ENCODE data around the gene BOK. TPM values are rescaled to one million over a fixed set of nuclear protein-coding genes. Genes with fewer than 3 reads are reported as not detected.

Gene BOK, protein sequence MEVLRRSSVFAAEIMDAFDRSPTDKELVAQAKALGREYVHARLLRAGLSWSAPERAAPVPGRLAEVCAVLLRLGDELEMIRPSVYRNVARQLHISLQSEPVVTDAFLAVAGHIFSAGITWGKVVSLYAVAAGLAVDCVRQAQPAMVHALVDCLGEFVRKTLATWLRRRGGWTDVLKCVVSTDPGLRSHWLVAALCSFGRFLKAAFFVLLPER
- 17.0 TPM for total RNA-seq

DNA sequence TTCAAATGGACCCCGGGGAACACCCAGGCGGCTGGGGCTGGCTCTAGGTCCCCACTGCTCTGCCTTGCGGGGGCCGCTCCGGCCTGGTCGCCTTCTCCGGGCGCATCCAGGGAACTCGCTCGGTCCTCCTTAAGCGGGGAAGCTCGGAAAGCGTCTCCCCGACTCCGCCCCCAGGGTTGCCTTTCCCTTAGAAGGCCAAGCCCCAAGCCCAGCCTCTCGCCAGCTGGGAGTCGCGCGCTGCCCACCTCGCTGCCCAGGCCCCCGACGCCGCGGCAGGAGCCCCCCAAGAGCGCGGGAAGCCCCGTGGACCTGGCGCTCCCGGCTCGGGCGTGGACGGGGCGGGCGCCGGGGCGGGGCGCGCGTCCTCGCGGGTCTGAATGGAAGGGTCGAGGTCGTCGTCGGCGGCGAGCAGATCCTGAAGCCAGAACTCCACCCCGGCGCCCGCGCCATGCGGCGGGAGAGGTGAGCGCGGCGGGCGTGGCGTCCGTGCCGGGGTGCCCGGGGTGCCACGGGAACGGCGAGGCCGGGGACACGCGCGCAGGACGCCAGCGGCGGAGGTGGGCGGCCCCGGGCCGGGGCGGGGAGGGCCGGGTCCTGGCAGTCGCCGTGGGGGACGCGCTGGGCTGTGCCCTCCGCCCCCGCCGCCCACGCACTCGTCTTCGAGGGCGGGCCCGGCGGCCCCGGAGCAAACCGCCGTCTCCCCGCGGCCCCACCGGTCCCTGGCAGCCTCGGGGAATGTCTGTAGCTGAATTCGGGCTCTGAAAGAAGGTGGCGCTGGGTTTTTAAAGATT, at the start of gene BOK:
Gene BOK, plus strand, starts transcription at position 214 of the 791 bp plus-strand sequence. CDS start 739 bp downstream, outside the sequence.

Other genes with a start within 250 kb of the BOK start
- 458 TPM for gene HDLBP, start 243.1 kb upstream of the BOK start, total RNA-seq
- gene SEPTIN2, start 242.8 kb upstream of the BOK start, total RNA-seq = 458 TPM
- gene FARP2, start 202.5 kb upstream of the BOK start, total RNA-seq = 58.5 TPM
- 242 TPM for gene STK25, start 50.2 kb upstream of the BOK start, total RNA-seq
- 23.9 TPM for gene THAP4, start 78.4 kb downstream of the BOK start, total RNA-seq
- 112 TPM for gene ATG4B, start 78.9 kb downstream of the BOK start, total RNA-seq
- 24.2 TPM for gene DTYMK, start 128.1 kb downstream of the BOK start, total RNA-seq
- gene ING5, start 143.3 kb downstream of the BOK start, total RNA-seq = 56.8 TPM
- 27.2 TPM for gene D2HGDH, start 175.9 kb downstream of the BOK start, total RNA-seq
- 0.71 TPM for gene GAL3ST2, start 218.1 kb downstream of the BOK start, total RNA-seq